ENCODE measurements around the gene MAST4. TPM values are rescaled to one million over a fixed set of nuclear protein-coding genes. Genes with fewer than 3 reads are reported as not detected.
A peak's percentile ranks its signal among the peaks of the same experiment; 100 is the strongest.

The MAST4 gene
- total RNA-seq, 2 donors from 2014 or later, result 15.9 to 53.1 TPM

GRCh38 chr5:66891184-66891925 lies 295.2 kb downstream of the MAST4 start:
- Mint-ChIP-seq H3K27ac (no peak overlapping the region), H3K36me3 (no peaks in the 10 kb centered on the region), H3K4me1 (ENCODE audit: low read depth in 2 of 2) (peaks cover 0 to 14% of the 10 kb centered on the region in 2 donors), H3K27me3 (peaks cover 25 to 40% of the 10 kb centered on the region in 2 donors), H3K4me3 (no peak overlapping the region), H3K9me3 (no peaks in the 10 kb centered on the region)
- ATAC-seq, result peak in 1 of 2 donors; percentile 34
- no peak for DNase-seq (ENCODE audit: low spot score)

GRCh38 chr5:66892716-66893115 lies 296.5 kb downstream of the MAST4 start:
- peaks cover 25 to 40% of the 10 kb centered on the region in 2 donors for H3K27me3 Mint-ChIP-seq
- H3K4me3 Mint-ChIP-seq, result peak overlapping the region; percentile 50
- H3K27ac Mint-ChIP-seq, result no peak overlapping the region
- peak in 1 of 2 donors; percentile 55 for ATAC-seq
- no peaks in the 10 kb centered on the region for H3K36me3 Mint-ChIP-seq
- DNase-seq (ENCODE audit: low spot score), result no peak
- H3K9me3 Mint-ChIP-seq, result no peaks in the 10 kb centered on the region
- H3K4me1 Mint-ChIP-seq (ENCODE audit: low read depth in 2 of 2), result peaks cover 0 to 14% of the 10 kb centered on the region in 2 donors

GRCh38 chr5:66894480-66895240 lies 298.5 kb downstream of the MAST4 start:
- Mint-ChIP-seq H3K27ac (no peak overlapping the region), H3K27me3 (peaks cover 25 to 52% of the 10 kb centered on the region in 2 donors), H3K36me3 (no peaks in the 10 kb centered on the region), H3K4me1 (ENCODE audit: low read depth in 2 of 2) (peaks cover 0 to 7% of the 10 kb centered on the region in 2 donors), H3K9me3 (no peaks in the 10 kb centered on the region), H3K4me3 (no peak overlapping the region)
- DNase-seq (ENCODE audit: low spot score) (no peak), ATAC-seq (no peak)

- ATAC-seq (peak in 1 of 2 donors; percentile 80), DNase-seq (ENCODE audit: low spot score) (no peak)
- Mint-ChIP-seq H3K9me3 (no peaks in the 10 kb centered on the region), H3K4me3 (no peak overlapping the region), H3K36me3 (no peaks in the 10 kb centered on the region), H3K4me1 (ENCODE audit: low read depth in 2 of 2) (peaks cover 0 to 7% of the 10 kb centered on the region in 2 donors), H3K27me3 (peaks cover 24 to 45% of the 10 kb centered on the region in 2 donors), H3K27ac (no peak overlapping the region)
Observed at GRCh38 chr5:66896171-66896570, 300.0 kb downstream of the MAST4 start.

- Mint-ChIP-seq H3K4me1 (ENCODE audit: low read depth in 2 of 2) (peaks cover 0 to 5% of the 10 kb centered on the region in 2 donors), H3K4me3 (no peak overlapping the region), H3K36me3 (no peaks in the 10 kb centered on the region), H3K27me3 (peaks cover 18 to 38% of the 10 kb centered on the region in 2 donors), H3K9me3 (no peaks in the 10 kb centered on the region), H3K27ac (no peak overlapping the region)
- DNase-seq (ENCODE audit: low spot score) (no peak), ATAC-seq (no peak)
Observed at GRCh38 chr5:66897356-66897755, 301.2 kb downstream of the MAST4 start.

GRCh38 chr5:66898241-66898995 lies 302.2 kb downstream of the MAST4 start:
- Mint-ChIP-seq H3K9me3 (no peaks in the 10 kb centered on the region), H3K27ac (no peak overlapping the region), H3K4me3 (no peak overlapping the region), H3K27me3 (peaks cover 15 to 33% of the 10 kb centered on the region in 2 donors), H3K36me3 (no peaks in the 10 kb centered on the region), H3K4me1 (ENCODE audit: low read depth in 2 of 2) (no peaks in the 10 kb centered on the region)
- no peak for DNase-seq (ENCODE audit: low spot score)
- no peak for ATAC-seq

GRCh38 chr5:66903218-66903617 lies 307.0 kb downstream of the MAST4 start:
- Mint-ChIP-seq H3K4me1 (ENCODE audit: low read depth in 2 of 2) (peaks cover 0 to 7% of the 10 kb centered on the region in 2 donors), H3K36me3 (no peaks in the 10 kb centered on the region), H3K4me3 (no peak overlapping the region), H3K9me3 (no peaks in the 10 kb centered on the region), H3K27ac (no peak overlapping the region), H3K27me3 (peaks cover 4 to 32% of the 10 kb centered on the region in 2 donors)
- ATAC-seq, result no peak
- no peak for DNase-seq (ENCODE audit: low spot score)

- H3K4me1 Mint-ChIP-seq (ENCODE audit: low read depth in 2 of 2), result peaks cover 0 to 7% of the 10 kb centered on the region in 2 donors
- no peaks in the 10 kb centered on the region for H3K9me3 Mint-ChIP-seq
- no peak for ATAC-seq
- H3K27ac Mint-ChIP-seq, result no peak overlapping the region
- DNase-seq (ENCODE audit: low spot score), result no peak
- no peak overlapping the region for H3K4me3 Mint-ChIP-seq
- H3K27me3 Mint-ChIP-seq, result peaks cover 4 to 29% of the 10 kb centered on the region in 2 donors
- H3K36me3 Mint-ChIP-seq, result no peaks in the 10 kb centered on the region
Observed at GRCh38 chr5:66903709-66904108, 307.5 kb downstream of the MAST4 start.

- no peaks in the 10 kb centered on the region for H3K36me3 Mint-ChIP-seq
- DNase-seq (ENCODE audit: low spot score) (no peak), ATAC-seq (no peak)
- no peak overlapping the region for H3K4me3 Mint-ChIP-seq
- H3K27ac Mint-ChIP-seq, result no peak overlapping the region
- no peaks in the 10 kb centered on the region for H3K9me3 Mint-ChIP-seq
- H3K4me1 Mint-ChIP-seq (ENCODE audit: low read depth in 2 of 2), result peaks cover 0 to 7% of the 10 kb centered on the region in 2 donors
- peaks cover 4 to 25% of the 10 kb centered on the region in 2 donors for H3K27me3 Mint-ChIP-seq
Observed at GRCh38 chr5:66904189-66904588, 308.0 kb downstream of the MAST4 start.

- peaks cover 0 to 7% of the 10 kb centered on the region in 2 donors for H3K4me1 Mint-ChIP-seq (ENCODE audit: low read depth in 2 of 2)
- DNase-seq (ENCODE audit: low spot score) (no peak), ATAC-seq (no peak)
- no peaks in the 10 kb centered on the region for H3K36me3 Mint-ChIP-seq
- H3K27ac Mint-ChIP-seq, result no peak overlapping the region
- H3K4me3 Mint-ChIP-seq, result no peak overlapping the region
- peaks cover 4 to 18% of the 10 kb centered on the region in 2 donors for H3K27me3 Mint-ChIP-seq
- no peaks in the 10 kb centered on the region for H3K9me3 Mint-ChIP-seq
Observed at GRCh38 chr5:66906021-66906420, 309.8 kb downstream of the MAST4 start.

- Mint-ChIP-seq H3K27ac (no peak overlapping the region), H3K9me3 (no peaks in the 10 kb centered on the region), H3K36me3 (no peaks in the 10 kb centered on the region), H3K4me3 (no peak overlapping the region), H3K27me3 (peaks cover 4 to 18% of the 10 kb centered on the region in 2 donors), H3K4me1 (ENCODE audit: low read depth in 2 of 2) (peaks cover 0 to 7% of the 10 kb centered on the region in 2 donors)
- no peak for ATAC-seq
- DNase-seq (ENCODE audit: low spot score), result no peak
Observed at GRCh38 chr5:66908230-66908629, 312.0 kb downstream of the MAST4 start.

GRCh38 chr5:66909364-66909763 lies 313.2 kb downstream of the MAST4 start:
- H3K4me1 Mint-ChIP-seq (ENCODE audit: low read depth in 2 of 2), result peaks cover 0 to 7% of the 10 kb centered on the region in 2 donors
- H3K36me3 Mint-ChIP-seq, result no peaks in the 10 kb centered on the region
- H3K4me3 Mint-ChIP-seq, result no peak overlapping the region
- no peak overlapping the region for H3K27ac Mint-ChIP-seq
- H3K27me3 Mint-ChIP-seq, result peaks cover 7 to 25% of the 10 kb centered on the region in 2 donors
- no peak for ATAC-seq
- DNase-seq (ENCODE audit: low spot score), result no peak
- no peaks in the 10 kb centered on the region for H3K9me3 Mint-ChIP-seq

GRCh38 chr5:66912787-66913186 lies 316.6 kb downstream of the MAST4 start:
- Mint-ChIP-seq H3K27ac (no peak overlapping the region), H3K36me3 (no peaks in the 10 kb centered on the region), H3K4me1 (ENCODE audit: low read depth in 2 of 2) (no peaks in the 10 kb centered on the region), H3K27me3 (peaks cover 9 to 18% of the 10 kb centered on the region in 2 donors), H3K9me3 (no peaks in the 10 kb centered on the region), H3K4me3 (no peak overlapping the region)
- DNase-seq (ENCODE audit: low spot score) (no peak), ATAC-seq (no peak)

Measured in natural killer cell treated with Interleukin-12 subunit alpha and Interleukin-12 subunit beta and Interleukin-15 and Interleukin-18, amount 100 ng/mL, for 72 hours (primary cell).